K562 (cell line): ENCODE data around the gene LSM6. TPM values are rescaled to one million over a fixed set of nuclear protein-coding genes. Genes with fewer than 3 reads are reported as not detected.

Experiments
- EHMT2 ChIP-seq: fragments of 450-650 bp; IDR thresholded peaks from 2 replicates; pipeline ENCODE4 v1.6.1; 2018; ENCODE audit warnings: antibody characterized with exemption
- ELF1 ChIP-seq: fragments of 200-800 bp; sonication (Bioruptor generic); IDR thresholded peaks from 2 replicates; pipeline ENCODE4 v1.6.1; 2016; ENCODE audit warnings: missing genetic modification characterization, missing compliant biosample characterization
- ETV1 ChIP-seq: fragments of 450-650 bp; conservative IDR thresholded peaks from 2 replicates; pipeline ENCODE4 v1.6.1; 2016; ENCODE audit warnings: missing genetic modification characterization, control low read depth, low read depth, missing compliant biosample characterization
- GABPB2 ChIP-seq: fragments of 250-450 bp; sonication (Bioruptor Pico); conservative IDR thresholded peaks from 2 replicates; pipeline ENCODE4 v1.5.1; 2021; ENCODE audit warnings: mild to moderate bottlenecking
- MCM5 ChIP-seq: fragments of 450-650 bp; IDR thresholded peaks from 2 replicates; pipeline ENCODE4 v1.6.1; 2016; ENCODE audit warnings: low read depth
- MECOM ChIP-seq: fragments of 250-450 bp; sonication (Bioruptor Pico); IDR thresholded peaks from 2 replicates; pipeline ENCODE4 v1.8.0; 2022; ENCODE audit warnings: inconsistent platforms
- NFE2L1 ChIP-seq: fragments of 450-650 bp; IDR thresholded peaks from 2 replicates; pipeline ENCODE4 v1.6.1; 2016; ENCODE audit warnings: missing genetic modification characterization, low read depth, mild to moderate bottlenecking, missing compliant biosample characterization, moderate library complexity, borderline replicate concordance
- NR1H2 ChIP-seq: sonication (generic); formaldehyde crosslinking; IDR thresholded peaks from 2 replicates; pipeline ENCODE4 v1.4.0; 2020; ENCODE audit warnings: mild to moderate bottlenecking, missing genetic modification reagents
- NR2F6 ChIP-seq: fragments of 450-650 bp; formaldehyde crosslinking; IDR thresholded peaks from 2 replicates; pipeline ENCODE4 v1.4.0; 2020; ENCODE audit warnings: mild to moderate bottlenecking
- NR3C1 ChIP-seq: sonication (generic); formaldehyde crosslinking; IDR thresholded peaks from 2 replicates; pipeline ENCODE4 v1.8.1; 2022; ENCODE audit warnings: missing genetic modification reagents
- PHF8 ChIP-seq: fragments of 200-600 bp; sonication (generic); IDR thresholded peaks from 2 replicates; pipeline ENCODE4 v1.6.1; 2012; ENCODE audit warnings: mixed run types, mild to moderate bottlenecking, inconsistent platforms, low read length, moderate library complexity, borderline replicate concordance
- PTTG1 ChIP-seq: fragments of 450-650 bp; IDR thresholded peaks from 2 replicates; pipeline ENCODE4 v1.6.1; 2016; ENCODE audit warnings: low read depth, mild to moderate bottlenecking, missing genetic modification characterization, missing compliant biosample characterization
- PYGO2 ChIP-seq: fragments of 450-650 bp; IDR thresholded peaks from 2 replicates; pipeline ENCODE4 v1.6.1; 2016; ENCODE audit warnings: mild to moderate bottlenecking, missing genetic modification characterization, moderate library complexity, missing compliant biosample characterization
- SREBF1 ChIP-seq: fragments of 150-350 bp; IDR thresholded peaks from 2 replicates; pipeline ENCODE4 v1.6.1; 2014; ENCODE audit warnings: antibody characterized with exemption, low read depth, low read length, borderline replicate concordance
- TAF9B ChIP-seq: fragments of 450-650 bp; IDR thresholded peaks from 2 replicates; pipeline ENCODE4 v1.6.1; 2018; ENCODE audit warnings: mild to moderate bottlenecking; ENCODE audit not compliant: partially characterized antibody
- ZNF316 ChIP-seq: fragments of 450-650 bp; IDR thresholded peaks from 2 replicates; pipeline ENCODE4 v1.6.1; 2016
- polyA plus RNA-seq, 8 experiments: library from polyadenylated mRNA; depleted of rRNA in 4 of 8; stranded (reverse) in 5 of 8; unstranded in 3 of 8; fragments of >200 nt; fragmentation: Nextera tagmentation in 2 of 8; fragmentation: Illumina TruSeq in 1 of 8; extraction: Ambion mirVana in 2 of 8; extraction: Trizol in 1 of 8; gene quantifications; 2 replicates each; pipeline versions ENCODE4 v1.2.1 to v1.2.3, GENCODE V29; 2011 to 2014; ENCODE audit warnings: inconsistent platforms in 1 of 8, missing spikeins in 1 of 8
- total RNA-seq, 7 experiments: library from RNA; depleted of rRNA in 6 of 7; stranded (reverse); fragments of >200 nt in 6 of 7; fragmentation: Illumina TruSeq in 2 of 7; extraction: Trizol in 2 of 7; gene quantifications; 2 replicates each; pipeline versions ENCODE4 v1.2.1 to v1.2.3, GENCODE V29; 2011 to 2021; ENCODE audit warnings: low replicate concordance in 1 of 7
- TF ChIP-seq, protein P1 (sequence below): fragments of 200-800 bp; sonication (Bioruptor generic); IDR thresholded peaks from 2 replicates; pipeline ENCODE4 v1.6.1; 2017; ENCODE audit warnings: missing genetic modification characterization, missing compliant biosample characterization
- TF ChIP-seq, protein P2 (sequence below): sonication (generic); formaldehyde crosslinking; IDR thresholded peaks from 2 replicates; pipeline ENCODE4 v1.8.1; 2023; ENCODE audit warnings: mild to moderate bottlenecking, missing genetic modification reagents, moderate library complexity
- TF ChIP-seq, protein P3 (sequence below): fragments of 450-650 bp; formaldehyde crosslinking; IDR thresholded peaks from 2 replicates; pipeline ENCODE4 v1.4.0; 2020; ENCODE audit warnings: mild to moderate bottlenecking
- TF ChIP-seq, protein P4 (sequence below), 3 experiments: fragments of 200-800 bp in 1 of 3; sonication (Bioruptor generic) in 1 of 3; sonication (generic) in 1 of 3; formaldehyde crosslinking in 1 of 3; IDR thresholded peaks; 2 replicates each; pipeline versions ENCODE4 v1.6.1 to v1.8.0; 2016 to 2022; ENCODE audit warnings: mild to moderate bottlenecking in 2 of 3, missing compliant biosample characterization in 2 of 3, missing genetic modification characterization in 2 of 3, missing genetic modification reagents in 1 of 3
- TF ChIP-seq, protein P5 (sequence below): fragments of 250-450 bp; sonication (Bioruptor Pico); IDR thresholded peaks from 2 replicates; pipeline ENCODE4 v1.9.0; 2021; ENCODE audit warnings: mild to moderate bottlenecking
- TF ChIP-seq, protein P6 (sequence below): IDR thresholded peaks from 2 replicates; pipeline ENCODE4 v1.6.1; 2011; ENCODE audit warnings: borderline replicate concordance, low read depth, mild to moderate bottlenecking, moderate library complexity, low read length; ENCODE audit not compliant: insufficient read depth, poor library complexity, severe bottlenecking

The LSM6 gene
- total and polyA plus RNA-seq, 9 of the 15 experiments (the other 6 are each of a cell fraction or from before 2014, with no cell fraction given): 39.9 to 150 (median 97.4) TPM

DNA sequence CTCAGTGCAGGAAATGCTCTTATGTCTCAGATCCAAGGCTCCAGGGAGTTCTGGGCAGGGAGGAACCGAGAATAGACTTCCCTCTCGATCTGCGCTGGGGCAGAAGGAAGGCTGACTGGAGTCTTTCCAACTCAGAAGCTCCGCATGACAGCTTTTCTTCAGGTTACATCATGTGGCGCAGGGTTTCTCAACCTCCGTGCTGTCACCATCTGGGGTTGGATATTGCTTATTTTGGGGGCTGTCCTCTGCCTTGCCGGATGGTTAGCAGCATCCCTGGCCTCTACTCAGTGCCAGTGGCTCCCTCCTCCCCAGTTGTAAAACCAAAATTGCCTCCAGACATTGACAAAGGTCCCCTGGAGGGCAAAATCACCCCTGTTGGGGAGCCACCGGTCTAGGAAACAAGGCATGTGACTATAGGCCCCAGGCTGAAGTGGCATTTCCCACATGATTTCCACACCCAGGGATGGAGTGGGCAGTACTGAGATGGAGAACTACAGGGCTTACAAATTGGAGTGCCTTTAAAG, 60.2 kb downstream of the LSM6 start (continued):
- TF ChIP-seq, protein P1, sequence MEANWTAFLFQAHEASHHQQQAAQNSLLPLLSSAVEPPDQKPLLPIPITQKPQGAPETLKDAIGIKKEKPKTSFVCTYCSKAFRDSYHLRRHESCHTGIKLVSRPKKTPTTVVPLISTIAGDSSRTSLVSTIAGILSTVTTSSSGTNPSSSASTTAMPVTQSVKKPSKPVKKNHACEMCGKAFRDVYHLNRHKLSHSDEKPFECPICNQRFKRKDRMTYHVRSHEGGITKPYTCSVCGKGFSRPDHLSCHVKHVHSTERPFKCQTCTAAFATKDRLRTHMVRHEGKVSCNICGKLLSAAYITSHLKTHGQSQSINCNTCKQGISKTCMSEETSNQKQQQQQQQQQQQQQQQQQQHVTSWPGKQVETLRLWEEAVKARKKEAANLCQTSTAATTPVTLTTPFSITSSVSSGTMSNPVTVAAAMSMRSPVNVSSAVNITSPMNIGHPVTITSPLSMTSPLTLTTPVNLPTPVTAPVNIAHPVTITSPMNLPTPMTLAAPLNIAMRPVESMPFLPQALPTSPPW (CRISPR knock-in tag): no peak
- TF ChIP-seq, protein P2, sequence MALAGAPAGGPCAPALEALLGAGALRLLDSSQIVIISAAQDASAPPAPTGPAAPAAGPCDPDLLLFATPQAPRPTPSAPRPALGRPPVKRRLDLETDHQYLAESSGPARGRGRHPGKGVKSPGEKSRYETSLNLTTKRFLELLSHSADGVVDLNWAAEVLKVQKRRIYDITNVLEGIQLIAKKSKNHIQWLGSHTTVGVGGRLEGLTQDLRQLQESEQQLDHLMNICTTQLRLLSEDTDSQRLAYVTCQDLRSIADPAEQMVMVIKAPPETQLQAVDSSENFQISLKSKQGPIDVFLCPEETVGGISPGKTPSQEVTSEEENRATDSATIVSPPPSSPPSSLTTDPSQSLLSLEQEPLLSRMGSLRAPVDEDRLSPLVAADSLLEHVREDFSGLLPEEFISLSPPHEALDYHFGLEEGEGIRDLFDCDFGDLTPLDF: no peak
- TF ChIP-seq, protein P3, sequence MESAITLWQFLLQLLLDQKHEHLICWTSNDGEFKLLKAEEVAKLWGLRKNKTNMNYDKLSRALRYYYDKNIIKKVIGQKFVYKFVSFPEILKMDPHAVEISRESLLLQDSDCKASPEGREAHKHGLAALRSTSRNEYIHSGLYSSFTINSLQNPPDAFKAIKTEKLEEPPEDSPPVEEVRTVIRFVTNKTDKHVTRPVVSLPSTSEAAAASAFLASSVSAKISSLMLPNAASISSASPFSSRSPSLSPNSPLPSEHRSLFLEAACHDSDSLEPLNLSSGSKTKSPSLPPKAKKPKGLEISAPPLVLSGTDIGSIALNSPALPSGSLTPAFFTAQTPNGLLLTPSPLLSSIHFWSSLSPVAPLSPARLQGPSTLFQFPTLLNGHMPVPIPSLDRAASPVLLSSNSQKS (CRISPR knock-in tag): no peak
- TF ChIP-seq NFE2L1 (tag) (no peak), PHF8 (no peak), MECOM (no peak), NR1H2 (CRISPR knock-in tag) (no peak), ETV1 (tag) (0 out of 2 replicates have a peak, but pooled peaks have one; percentile 31), PTTG1 (tag) (no peak), GABPB2 (CRISPR knock-in tag) (no peak), PYGO2 (tag) (no peak), NR3C1 (CRISPR knock-in tag) (no peak), TAF9B (no peak), EHMT2 (no peak), ZNF316 (no peak), ELF1 (tag) (no peak), SREBF1 (no peak), NR2F6 (CRISPR knock-in tag) (no peak), MCM5 (no peak)
- TF ChIP-seq, protein P4, sequence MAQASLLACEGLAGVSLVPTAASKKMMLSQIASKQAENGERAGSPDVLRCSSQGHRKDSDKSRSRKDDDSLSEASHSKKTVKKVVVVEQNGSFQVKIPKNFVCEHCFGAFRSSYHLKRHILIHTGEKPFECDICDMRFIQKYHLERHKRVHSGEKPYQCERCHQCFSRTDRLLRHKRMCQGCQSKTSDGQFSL (CRISPR knock-in tag; IDR thresholded peaks at IDR 0.05): no peak
- TF ChIP-seq, protein P4 (tag; IDR thresholded peaks at IDR 0.05): no peak; a peak in 1 of 4 replicates
- TF ChIP-seq, protein P5, sequence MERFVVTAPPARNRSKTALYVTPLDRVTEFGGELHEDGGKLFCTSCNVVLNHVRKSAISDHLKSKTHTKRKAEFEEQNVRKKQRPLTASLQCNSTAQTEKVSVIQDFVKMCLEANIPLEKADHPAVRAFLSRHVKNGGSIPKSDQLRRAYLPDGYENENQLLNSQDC (CRISPR knock-in tag): no peak
- TF ChIP-seq, protein P6, sequence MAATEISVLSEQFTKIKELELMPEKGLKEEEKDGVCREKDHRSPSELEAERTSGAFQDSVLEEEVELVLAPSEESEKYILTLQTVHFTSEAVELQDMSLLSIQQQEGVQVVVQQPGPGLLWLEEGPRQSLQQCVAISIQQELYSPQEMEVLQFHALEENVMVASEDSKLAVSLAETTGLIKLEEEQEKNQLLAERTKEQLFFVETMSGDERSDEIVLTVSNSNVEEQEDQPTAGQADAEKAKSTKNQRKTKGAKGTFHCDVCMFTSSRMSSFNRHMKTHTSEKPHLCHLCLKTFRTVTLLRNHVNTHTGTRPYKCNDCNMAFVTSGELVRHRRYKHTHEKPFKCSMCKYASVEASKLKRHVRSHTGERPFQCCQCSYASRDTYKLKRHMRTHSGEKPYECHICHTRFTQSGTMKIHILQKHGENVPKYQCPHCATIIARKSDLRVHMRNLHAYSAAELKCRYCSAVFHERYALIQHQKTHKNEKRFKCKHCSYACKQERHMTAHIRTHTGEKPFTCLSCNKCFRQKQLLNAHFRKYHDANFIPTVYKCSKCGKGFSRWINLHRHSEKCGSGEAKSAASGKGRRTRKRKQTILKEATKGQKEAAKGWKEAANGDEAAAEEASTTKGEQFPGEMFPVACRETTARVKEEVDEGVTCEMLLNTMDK: no peak
